Mesenchymal stem cell (in vitro differentiated cells and primary cell): ENCODE results near the gene MB.

Experiments used
- DNase-seq: peaks from one replicate; pipeline ENCODE4 v3.0.0-alpha.2; 2013
- H2AFZ ChIP-seq: one replicate; pipeline ENCODE4 v1.6.1; 2013; ENCODE audit warnings: low read depth, mild to moderate bottlenecking, control low read depth, inconsistent platforms, low read length, moderate library complexity
- H2AK5ac ChIP-seq: 2 replicates; pipeline ENCODE4 v1.6.1; 2013; ENCODE audit warnings: low read length, moderate library complexity, mild to moderate bottlenecking, inconsistent platforms; ENCODE audit not compliant: severe bottlenecking
- H2BK120ac ChIP-seq: one replicate; pipeline ENCODE4 v1.6.1; 2013; ENCODE audit warnings: low read depth, mild to moderate bottlenecking, inconsistent platforms, low read length, moderate library complexity
- H2BK12ac ChIP-seq, 2 experiments: one replicate each; pipeline ENCODE4 v1.6.1; 2013; ENCODE audit warnings: inconsistent platforms in 2 of 2, low read length in 2 of 2, mild to moderate bottlenecking in 2 of 2, moderate library complexity in 2 of 2, control low read depth in 1 of 2
- H2BK15ac ChIP-seq: one replicate; pipeline ENCODE4 v1.6.1; 2013; ENCODE audit warnings: mild to moderate bottlenecking, low read depth, inconsistent platforms; ENCODE audit not compliant: poor library complexity, severe bottlenecking
- H2BK5ac ChIP-seq: 2 replicates; pipeline ENCODE4 v1.6.1; 2013; ENCODE audit warnings: low read depth, mild to moderate bottlenecking, low read length, control low read depth, inconsistent platforms; ENCODE audit not compliant: poor library complexity, severe bottlenecking
- H3K14ac ChIP-seq, 2 experiments: one replicate each; pipeline ENCODE4 v1.6.1; 2013; ENCODE audit warnings: inconsistent platforms in 2 of 2, low read length in 2 of 2, control low read depth in 1 of 2, mild to moderate bottlenecking in 1 of 2, moderate library complexity in 1 of 2
- H3K18ac ChIP-seq, 2 experiments: one replicate each; pipeline ENCODE4 v1.6.1; 2013; ENCODE audit warnings: inconsistent platforms in 2 of 2, low read length in 2 of 2, control low read depth in 1 of 2, low read depth in 1 of 2, mild to moderate bottlenecking in 1 of 2
- H3K23ac ChIP-seq, 2 experiments: one replicate each; pipeline ENCODE4 v1.6.1; 2013; ENCODE audit warnings: inconsistent platforms in 2 of 2, low read length in 2 of 2, mild to moderate bottlenecking in 2 of 2, moderate library complexity in 2 of 2, control low read depth in 1 of 2
- H3K27ac ChIP-seq: 2 replicates; pipeline ENCODE4 v1.5.1; 2013; ENCODE audit warnings: mild to moderate bottlenecking, moderate library complexity, low read length, control low read depth, inconsistent platforms; ENCODE audit not compliant: poor library complexity, severe bottlenecking
- H3K27me3 ChIP-seq, 2 experiments: 2 replicates each; pipeline versions ENCODE4 v1.6.1 to v1.7.0; 2013; ENCODE audit warnings: low read length in 2 of 2, mild to moderate bottlenecking in 2 of 2, moderate library complexity in 2 of 2, control low read depth in 1 of 2, inconsistent platforms in 1 of 2; ENCODE audit not compliant: control insufficient read depth in 1 of 2, insufficient read depth in 1 of 2
- H3K36me3 ChIP-seq, 2 experiments: 2 replicates each; pipeline versions ENCODE4 v1.6.1 to v1.7.0; 2013; ENCODE audit warnings: low read length in 2 of 2, control low read depth in 1 of 2, inconsistent platforms in 1 of 2, low read depth in 1 of 2, mild to moderate bottlenecking in 1 of 2; ENCODE audit not compliant: insufficient read depth in 2 of 2, control insufficient read depth in 1 of 2
- H3K4ac ChIP-seq, 2 experiments: one replicate each; pipeline ENCODE4 v1.6.1; 2013; ENCODE audit warnings: inconsistent platforms in 2 of 2, low read length in 2 of 2, mild to moderate bottlenecking in 2 of 2, moderate library complexity in 2 of 2, control low read depth in 1 of 2, low read depth in 1 of 2
- H3K4me1 ChIP-seq: 2 replicates; pipeline ENCODE4 v1.6.1; 2013; ENCODE audit warnings: low read depth, low read length, control low read depth; ENCODE audit not compliant: control insufficient read depth, insufficient read depth
- H3K4me2 ChIP-seq: 2 replicates; pipeline ENCODE4 v1.6.1; 2013; ENCODE audit warnings: low read length, mild to moderate bottlenecking, inconsistent platforms; ENCODE audit not compliant: poor library complexity, severe bottlenecking
- H3K4me3 ChIP-seq, 2 experiments: 2 replicates each; pipeline versions ENCODE4 v1.5.1 to v1.7.0; 2013; ENCODE audit warnings: low read length in 2 of 2, mild to moderate bottlenecking in 2 of 2, control low read depth in 1 of 2, low read depth in 1 of 2; ENCODE audit not compliant: insufficient read depth in 1 of 2
- H3K79me1 ChIP-seq: replicated peaks from 2 replicates; pipeline ENCODE4 v1.6.1; 2013; ENCODE audit warnings: mild to moderate bottlenecking, control low read depth, low read length, inconsistent platforms; ENCODE audit not compliant: poor library complexity, severe bottlenecking
- H3K9ac ChIP-seq: 2 replicates; pipeline ENCODE4 v1.7.0; 2013; ENCODE audit warnings: mild to moderate bottlenecking, low read length, moderate library complexity
- H3K9me3 ChIP-seq: 2 replicates; pipeline ENCODE4 v1.7.0; 2013; ENCODE audit warnings: mild to moderate bottlenecking, low read length; ENCODE audit not compliant: control insufficient read depth
- H4K8ac ChIP-seq: one replicate; pipeline ENCODE4 v1.6.1; 2013; ENCODE audit warnings: inconsistent platforms, mild to moderate bottlenecking, low read length, moderate library complexity
- H4K91ac ChIP-seq: one replicate; pipeline ENCODE4 v1.6.1; 2013; ENCODE audit warnings: mild to moderate bottlenecking, low read length, inconsistent platforms
- WGBS: methylation state at CpG from one replicate; pipeline ENCODE4 v1.1.7; 2013; ENCODE audit warnings: mixed read lengths; 5-methylcytosine and 5-hydroxymethylcytosine counted together

The MB gene

DNA sequence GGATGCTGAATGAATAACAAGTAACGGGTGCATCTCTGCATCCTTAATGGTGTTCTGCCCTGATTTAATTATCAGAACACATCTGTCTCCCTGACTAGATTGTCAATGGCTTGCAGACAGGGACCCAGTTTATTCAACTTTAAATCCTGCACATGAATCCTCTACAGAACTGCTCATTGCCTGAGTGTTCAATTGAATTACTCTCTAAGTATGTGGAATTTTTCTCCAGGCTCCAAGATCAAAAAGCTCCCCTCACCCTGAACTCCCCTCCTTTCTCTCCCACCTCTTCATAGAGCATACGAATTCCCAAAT lies 11.8 kb downstream of the MB start:
- no peak overlapping the region for H3K4ac ChIP-seq
- H4K8ac ChIP-seq = no peak overlapping the region
- H3K4me3 ChIP-seq = no peak overlapping the region
- no peak overlapping the region for H3K9ac ChIP-seq
- H2AFZ ChIP-seq = no peak overlapping the region
- no peaks in the 10 kb centered on the region for H3K9me3 ChIP-seq
- H3K36me3 ChIP-seq = no peaks in the 10 kb centered on the region
- H2BK120ac ChIP-seq = no peak overlapping the region
- 97% methylated on average over 2 of the region's 2 CpGs for WGBS
- no peaks in the 10 kb centered on the region for H3K79me1 ChIP-seq
- H3K27me3 ChIP-seq = peaks cover 38 to 50% of the 10 kb centered on the region in 2 experiments
- no peak overlapping the region for H2BK15ac ChIP-seq
- H3K23ac ChIP-seq = no peak overlapping the region
- H2BK5ac ChIP-seq = no peak overlapping the region
- no peak for DNase-seq
- H3K27ac ChIP-seq = no peak overlapping the region
- no peak overlapping the region for H3K4me2 ChIP-seq
- H3K14ac ChIP-seq = peak overlapping the region in 1 of 2 experiments; percentile 61
- no peak overlapping the region for H2BK12ac ChIP-seq
- no peak overlapping the region for H2AK5ac ChIP-seq
- H3K4me1 ChIP-seq = peaks cover 4% of the 10 kb centered on the region
- no peak overlapping the region for H4K91ac ChIP-seq
- no peak overlapping the region for H3K18ac ChIP-seq

GRCh38 chr22:35604621-35605368 lies 12.3 kb downstream of the MB start:
- no peak for DNase-seq
- Histone ChIP-seq H3K36me3 (no peaks in the 10 kb centered on the region), H4K8ac (no peak overlapping the region), H2BK15ac (no peak overlapping the region), H3K4me2 (no peak overlapping the region), H3K9ac (no peak overlapping the region), H2BK12ac (no peak overlapping the region), H2AFZ (no peak overlapping the region), H3K27me3 (peaks cover 32 to 44% of the 10 kb centered on the region in 2 experiments), H3K79me1 (no peaks in the 10 kb centered on the region), H4K91ac (no peak overlapping the region), H3K4ac (no peak overlapping the region), H3K18ac (no peak overlapping the region), H3K9me3 (no peaks in the 10 kb centered on the region), H3K23ac (no peak overlapping the region), H2BK120ac (no peak overlapping the region), H3K14ac (no peak overlapping the region), H3K4me1 (peaks cover 4% of the 10 kb centered on the region), H3K27ac (no peak overlapping the region), H2AK5ac (no peak overlapping the region), H2BK5ac (no peak overlapping the region), H3K4me3 (no peak overlapping the region)
- WGBS = 49% methylated on average over 6 of the region's 9 CpGs

GRCh38 chr22:35601743-35602615 lies 15.2 kb downstream of the MB start:
- Histone ChIP-seq H2AFZ (no peak overlapping the region), H2BK15ac (no peak overlapping the region), H3K9me3 (no peaks in the 10 kb centered on the region), H3K79me1 (no peaks in the 10 kb centered on the region), H3K27me3 (peaks cover 6 to 21% of the 10 kb centered on the region in 2 experiments), H3K18ac (no peak overlapping the region), H2BK5ac (no peak overlapping the region), H3K27ac (no peak overlapping the region), H2BK120ac (no peak overlapping the region), H3K4ac (no peak overlapping the region), H3K9ac (no peak overlapping the region), H3K23ac (no peak overlapping the region), H3K4me1 (peaks cover 4% of the 10 kb centered on the region), H2BK12ac (peak overlapping the region in 1 of 2 experiments; percentile 11), H3K4me2 (no peak overlapping the region), H3K4me3 (no peak overlapping the region), H3K36me3 (no peaks in the 10 kb centered on the region), H4K8ac (no peak overlapping the region), H2AK5ac (no peak overlapping the region), H3K14ac (peak overlapping the region in 1 of 2 experiments; percentile 76), H4K91ac (no peak overlapping the region)
- 88% methylated on average over 8 of the region's 9 CpGs for WGBS
- DNase-seq = peak; percentile 80

GRCh38 chr22:35601013-35601580 lies 16.0 kb downstream of the MB start:
- no peaks in the 10 kb centered on the region for H3K36me3 ChIP-seq

More at GRCh38 chr22:35601013-35601580, 16.0 kb downstream of the MB start:
- Histone ChIP-seq H4K91ac (no peak overlapping the region), H3K23ac (no peak overlapping the region), H2AFZ (no peak overlapping the region), H2AK5ac (no peak overlapping the region), H3K27me3 (peaks cover 1 to 12% of the 10 kb centered on the region in 2 experiments), H3K79me1 (no peaks in the 10 kb centered on the region), H2BK120ac (no peak overlapping the region), H3K4me1 (peaks cover 4% of the 10 kb centered on the region), H2BK15ac (no peak overlapping the region), H3K4ac (no peak overlapping the region), H3K9ac (no peak overlapping the region), H3K18ac (no peak overlapping the region), H3K4me2 (no peak overlapping the region), H3K4me3 (no peak overlapping the region), H2BK5ac (no peak overlapping the region), H4K8ac (no peak overlapping the region), H3K27ac (no peak overlapping the region), H2BK12ac (no peak overlapping the region), H3K9me3 (no peaks in the 10 kb centered on the region), H3K14ac (peak overlapping the region in 1 of 2 experiments; percentile 76)
- no peak for DNase-seq
- WGBS = 96% methylated on average over 5 of the region's 5 CpGs
